ENCODE results near the gene FGF12. TPM values are rescaled to one million over a fixed set of nuclear protein-coding genes. Genes with fewer than 3 reads are reported as not detected.

The FGF12 gene
- polyA plus RNA-seq, 3 donors, result not detected

DNA sequence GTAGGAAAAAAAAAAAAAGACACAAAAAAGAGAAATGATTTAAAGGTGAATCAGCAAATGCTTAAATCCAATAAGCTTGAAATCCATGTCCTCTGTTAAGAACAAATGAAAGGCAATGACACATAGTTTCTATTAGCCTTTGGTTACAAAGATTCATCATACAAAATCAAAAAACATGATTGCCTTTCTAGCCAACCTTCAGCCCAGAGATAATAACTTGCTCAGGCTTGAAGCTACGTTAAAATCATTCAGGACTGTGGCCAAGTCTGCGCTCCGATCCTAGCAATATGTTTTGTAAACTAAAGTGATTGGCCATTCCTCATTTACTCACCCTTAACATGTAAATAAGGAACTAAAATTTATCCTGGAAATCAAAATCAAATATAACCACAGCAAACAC, 556.7 kb downstream of the FGF12 start:
- Histone ChIP-seq H3K9ac (ENCODE audit: insufficient read depth, low read length, poor library complexity, severe bottlenecking) (no peak overlapping the region), H3K79me2 (ENCODE audit: insufficient read depth, low read length) (no peaks in the 10 kb centered on the region), H3K36me3 (replicated peaks in 1 of 2; ENCODE audit: control insufficient read depth in 1 of 2, insufficient read depth in 2 of 2, low read length in 2 of 2) (no peaks in the 10 kb centered on the region), H3K4me3 (replicated peaks in 1 of 3; ENCODE audit: low read depth in 2 of 3, low read length in 3 of 3) (no peak overlapping the region), H3K9me3 (replicated peaks in 1 of 2; ENCODE audit: control insufficient read depth in 1 of 2, insufficient read depth in 1 of 2, low read length in 2 of 2) (no peaks in the 10 kb centered on the region), H3K27me3 (ENCODE audit: control insufficient read depth in 2 of 2, insufficient read depth in 2 of 2, low read length in 2 of 2) (no peaks in the 10 kb centered on the region), H4K20me1 (ENCODE audit: insufficient read depth, low read length) (no peaks in the 10 kb centered on the region), H3K4me1 (ENCODE audit: control insufficient read depth in 1 of 2, insufficient read depth in 2 of 2, low read length in 2 of 2) (no peaks in the 10 kb centered on the region), H2AFZ (ENCODE audit: insufficient read depth, low read depth, low read length, poor library complexity, severe bottlenecking) (no peak overlapping the region), H3K27ac (ENCODE audit: low read depth in 1 of 2, low read length in 2 of 2) (no peak overlapping the region), H3K4me2 (replicated peaks; ENCODE audit: extremely low read depth, low read length, poor library complexity, severe bottlenecking) (no peak overlapping the region)
- intact Hi-C loops (cut with micrococcal nuclease), result no loop called here
- peaks cover 0 to 3% (median 0%) of the 10 kb centered on the region in 7 donors for H3K9me3 Mint-ChIP-seq
- H3K36me3 Mint-ChIP-seq, result no peaks in the 10 kb centered on the region
- no peak for DNase-seq
- TF ChIP-seq, protein P1, sequence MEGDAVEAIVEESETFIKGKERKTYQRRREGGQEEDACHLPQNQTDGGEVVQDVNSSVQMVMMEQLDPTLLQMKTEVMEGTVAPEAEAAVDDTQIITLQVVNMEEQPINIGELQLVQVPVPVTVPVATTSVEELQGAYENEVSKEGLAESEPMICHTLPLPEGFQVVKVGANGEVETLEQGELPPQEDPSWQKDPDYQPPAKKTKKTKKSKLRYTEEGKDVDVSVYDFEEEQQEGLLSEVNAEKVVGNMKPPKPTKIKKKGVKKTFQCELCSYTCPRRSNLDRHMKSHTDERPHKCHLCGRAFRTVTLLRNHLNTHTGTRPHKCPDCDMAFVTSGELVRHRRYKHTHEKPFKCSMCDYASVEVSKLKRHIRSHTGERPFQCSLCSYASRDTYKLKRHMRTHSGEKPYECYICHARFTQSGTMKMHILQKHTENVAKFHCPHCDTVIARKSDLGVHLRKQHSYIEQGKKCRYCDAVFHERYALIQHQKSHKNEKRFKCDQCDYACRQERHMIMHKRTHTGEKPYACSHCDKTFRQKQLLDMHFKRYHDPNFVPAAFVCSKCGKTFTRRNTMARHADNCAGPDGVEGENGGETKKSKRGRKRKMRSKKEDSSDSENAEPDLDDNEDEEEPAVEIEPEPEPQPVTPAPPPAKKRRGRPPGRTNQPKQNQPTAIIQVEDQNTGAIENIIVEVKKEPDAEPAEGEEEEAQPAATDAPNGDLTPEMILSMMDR (IDR thresholded peaks at IDR 0.05), result no peak
- no peaks in the 10 kb centered on the region for H3K4me1 Mint-ChIP-seq
- H3K4me3 Mint-ChIP-seq, result no peak overlapping the region
- H3K27ac Mint-ChIP-seq, result no peak overlapping the region
- H3K27me3 Mint-ChIP-seq (ENCODE audit: low read depth in 3 of 3), result peaks cover 0 to 4% (median 0%) of the 10 kb centered on the region in 3 donors
- WGBS (ENCODE audit: insufficient coverage), result no CpG with 5 or more reads among the region's 3 CpGs

DNA sequence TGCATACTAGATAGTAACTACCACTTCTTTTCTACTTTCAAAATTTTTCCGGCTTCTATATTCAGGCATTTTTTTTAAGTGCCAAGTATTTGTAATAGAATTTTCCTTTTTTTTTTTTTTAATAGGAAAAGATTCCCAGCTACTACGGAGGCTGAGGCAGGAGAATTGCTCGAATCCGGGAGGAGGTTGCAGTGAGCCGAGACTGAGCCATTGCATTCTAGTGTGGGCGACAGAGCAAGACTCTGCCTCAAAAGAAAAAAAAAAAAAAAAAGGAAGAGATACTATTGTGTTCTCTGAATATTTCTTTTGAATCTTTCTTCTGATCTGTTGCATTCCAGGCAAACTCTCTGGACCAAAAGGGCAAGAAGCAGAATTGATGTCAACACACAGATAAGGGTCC, 557.3 kb downstream of the FGF12 start:
- Histone ChIP-seq H3K4me2 (replicated peaks; ENCODE audit: extremely low read depth, low read length, poor library complexity, severe bottlenecking) (no peak overlapping the region), H3K36me3 (replicated peaks in 1 of 2; ENCODE audit: control insufficient read depth in 1 of 2, insufficient read depth in 2 of 2, low read length in 2 of 2) (no peaks in the 10 kb centered on the region), H3K4me3 (replicated peaks in 1 of 3; ENCODE audit: low read depth in 2 of 3, low read length in 3 of 3) (no peak overlapping the region), H3K79me2 (ENCODE audit: insufficient read depth, low read length) (no peaks in the 10 kb centered on the region), H3K9ac (ENCODE audit: insufficient read depth, low read length, poor library complexity, severe bottlenecking) (no peak overlapping the region), H3K9me3 (replicated peaks in 1 of 2; ENCODE audit: control insufficient read depth in 1 of 2, insufficient read depth in 1 of 2, low read length in 2 of 2) (no peaks in the 10 kb centered on the region), H3K27ac (ENCODE audit: low read depth in 1 of 2, low read length in 2 of 2) (no peak overlapping the region), H3K4me1 (ENCODE audit: control insufficient read depth in 1 of 2, insufficient read depth in 2 of 2, low read length in 2 of 2) (no peaks in the 10 kb centered on the region), H3K27me3 (ENCODE audit: control insufficient read depth in 2 of 2, insufficient read depth in 2 of 2, low read length in 2 of 2) (no peaks in the 10 kb centered on the region), H2AFZ (ENCODE audit: insufficient read depth, low read depth, low read length, poor library complexity, severe bottlenecking) (no peak overlapping the region), H4K20me1 (ENCODE audit: insufficient read depth, low read length) (no peaks in the 10 kb centered on the region)
- Mint-ChIP-seq H3K36me3 (no peaks in the 10 kb centered on the region), H3K9me3 (peaks cover 0 to 3% (median 0%) of the 10 kb centered on the region in 7 donors), H3K4me1 (no peaks in the 10 kb centered on the region), H3K4me3 (no peak overlapping the region), H3K27me3 (ENCODE audit: low read depth in 3 of 3) (peaks cover 0 to 3% (median 0%) of the 10 kb centered on the region in 3 donors), H3K27ac (no peak overlapping the region)
- TF ChIP-seq, protein P1 (IDR thresholded peaks at IDR 0.05), result no peak
- no peak for DNase-seq
- WGBS (ENCODE audit: insufficient coverage), result no CpG with 5 or more reads among the region's 6 CpGs
- intact Hi-C loops (cut with micrococcal nuclease), result no loop called here

Data from CD14-positive monocyte (primary cell).